HFF-Myc (cell line): Measurements from ENCODE around the gene IGHMBP2.

Experiments used
- DNase-seq: peaks from one replicate; pipeline ENCODE4 v3.0.0-alpha.2; 2011; ENCODE audit warnings: low read depth; ENCODE audit errors: extremely low read depth
- H3K4me3 ChIP-seq: replicated peaks from 2 replicates; pipeline ENCODE4 v1.5.1; 2011; ENCODE audit warnings: low read depth, mild to moderate bottlenecking, control low read depth, low read length
- TF ChIP-seq, protein P1 (sequence below): IDR thresholded peaks from 2 replicates; pipeline ENCODE4 v1.5.1; 2012; ENCODE audit warnings: mild to moderate bottlenecking, low read depth, low read length, control low read depth; ENCODE audit errors: missing control alignments

IGHMBP2 gene

DNA sequence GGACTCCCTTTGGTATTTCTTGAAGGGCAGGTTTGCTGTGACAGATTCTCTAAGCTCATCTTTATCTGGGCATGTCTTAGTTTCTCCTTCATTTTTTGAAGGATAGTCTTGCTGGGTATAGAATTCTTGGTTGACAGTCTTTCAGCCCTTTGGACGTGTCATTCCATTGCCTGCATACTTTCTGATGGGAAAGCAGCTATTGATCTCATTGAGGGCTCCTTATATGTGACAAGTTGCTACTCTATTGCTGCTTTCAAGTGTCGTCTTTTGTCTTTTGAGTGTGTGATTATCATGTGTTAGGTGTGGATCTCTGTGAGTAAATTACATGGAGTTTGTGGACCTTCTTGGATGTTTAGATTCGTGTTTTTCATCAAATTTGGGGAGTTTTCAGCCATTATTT, 21.9 kb downstream of the IGHMBP2 start:
- H3K4me3 ChIP-seq = no peak overlapping the region
- TF ChIP-seq, protein P1, sequence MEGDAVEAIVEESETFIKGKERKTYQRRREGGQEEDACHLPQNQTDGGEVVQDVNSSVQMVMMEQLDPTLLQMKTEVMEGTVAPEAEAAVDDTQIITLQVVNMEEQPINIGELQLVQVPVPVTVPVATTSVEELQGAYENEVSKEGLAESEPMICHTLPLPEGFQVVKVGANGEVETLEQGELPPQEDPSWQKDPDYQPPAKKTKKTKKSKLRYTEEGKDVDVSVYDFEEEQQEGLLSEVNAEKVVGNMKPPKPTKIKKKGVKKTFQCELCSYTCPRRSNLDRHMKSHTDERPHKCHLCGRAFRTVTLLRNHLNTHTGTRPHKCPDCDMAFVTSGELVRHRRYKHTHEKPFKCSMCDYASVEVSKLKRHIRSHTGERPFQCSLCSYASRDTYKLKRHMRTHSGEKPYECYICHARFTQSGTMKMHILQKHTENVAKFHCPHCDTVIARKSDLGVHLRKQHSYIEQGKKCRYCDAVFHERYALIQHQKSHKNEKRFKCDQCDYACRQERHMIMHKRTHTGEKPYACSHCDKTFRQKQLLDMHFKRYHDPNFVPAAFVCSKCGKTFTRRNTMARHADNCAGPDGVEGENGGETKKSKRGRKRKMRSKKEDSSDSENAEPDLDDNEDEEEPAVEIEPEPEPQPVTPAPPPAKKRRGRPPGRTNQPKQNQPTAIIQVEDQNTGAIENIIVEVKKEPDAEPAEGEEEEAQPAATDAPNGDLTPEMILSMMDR = no peak
- no peak for DNase-seq

DNA sequence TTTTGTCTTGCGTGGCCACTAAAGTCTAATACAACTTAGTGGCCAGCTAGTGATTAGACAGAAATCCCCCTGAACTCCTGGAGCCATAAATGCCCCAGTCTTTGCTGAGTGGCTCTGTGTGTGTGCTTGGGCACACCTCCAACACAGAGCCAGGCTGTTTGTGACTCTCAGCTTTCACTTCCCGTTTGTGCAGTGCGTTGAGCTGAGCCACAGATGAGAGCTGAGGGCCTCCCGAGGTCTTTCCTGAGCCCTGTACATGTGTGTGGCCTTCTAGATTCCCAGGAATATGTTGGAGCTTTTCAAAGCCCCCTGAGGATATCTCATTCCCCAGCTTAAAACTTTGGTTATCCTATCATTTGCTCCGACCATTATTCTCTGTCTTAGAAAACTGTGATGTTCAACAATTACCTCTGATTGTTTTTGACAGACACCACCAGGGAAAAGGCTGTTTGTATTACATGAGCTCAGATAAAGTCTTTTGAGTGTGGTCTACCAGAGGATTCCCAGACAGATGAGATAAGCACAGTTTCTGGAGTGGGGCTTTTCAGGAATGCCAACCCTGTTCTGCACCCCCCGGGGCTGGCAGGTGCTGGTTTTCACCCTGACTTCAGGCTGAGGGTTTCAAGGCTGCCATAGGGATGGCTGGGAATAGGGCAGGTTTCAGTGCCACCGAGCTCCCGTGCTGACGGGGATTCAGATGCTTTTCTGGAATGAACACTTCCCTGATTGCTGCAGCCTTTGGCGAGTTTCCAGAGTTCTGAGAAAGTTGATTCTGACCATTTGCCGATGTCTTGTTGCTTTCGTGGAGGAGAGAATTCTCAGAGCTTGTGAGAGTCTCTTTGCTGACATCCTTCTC, 23.8 kb downstream of the IGHMBP2 start:
- TF ChIP-seq, protein P1 = no peak
- H3K4me3 ChIP-seq = no peak overlapping the region
- no peak for DNase-seq

DNA sequence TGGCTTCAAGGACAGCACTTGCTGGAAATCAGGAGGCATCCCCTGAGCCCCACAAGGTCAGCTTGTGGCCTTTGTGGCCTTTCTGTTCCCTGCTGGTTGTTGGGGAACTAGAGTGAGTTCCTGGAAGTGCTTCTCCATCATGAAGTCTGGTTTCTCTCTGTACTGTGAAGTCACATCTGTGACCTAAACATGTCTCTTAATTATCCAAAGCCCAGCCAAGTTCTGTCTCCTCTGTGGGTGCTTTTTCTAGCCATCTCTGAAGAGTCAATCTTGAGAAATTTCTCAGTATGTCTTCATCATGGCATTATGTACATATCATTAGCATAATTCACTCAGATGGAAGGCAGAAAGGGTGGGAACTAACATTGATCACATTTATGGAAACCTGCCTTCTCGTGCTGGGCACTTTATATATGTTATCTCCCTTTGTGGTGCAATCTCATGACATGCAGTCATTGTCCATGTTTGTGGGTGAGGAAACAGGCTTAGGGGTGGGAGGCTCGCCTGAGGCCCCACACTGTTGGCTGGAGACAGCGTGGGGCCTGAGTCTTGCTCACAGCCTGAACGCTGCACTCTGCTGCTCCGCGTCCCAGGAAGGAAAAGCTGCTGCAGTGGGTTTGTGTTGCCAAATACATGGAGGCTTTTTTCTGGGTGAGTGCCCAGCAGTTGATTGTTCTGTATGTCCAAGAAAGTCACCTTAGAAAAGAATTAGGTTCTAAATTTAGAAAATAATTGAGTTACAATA, 24.6 kb downstream of the IGHMBP2 start:
- TF ChIP-seq, protein P1 = no peak
- H3K4me3 ChIP-seq = no peak overlapping the region
- DNase-seq = no peak

DNA sequence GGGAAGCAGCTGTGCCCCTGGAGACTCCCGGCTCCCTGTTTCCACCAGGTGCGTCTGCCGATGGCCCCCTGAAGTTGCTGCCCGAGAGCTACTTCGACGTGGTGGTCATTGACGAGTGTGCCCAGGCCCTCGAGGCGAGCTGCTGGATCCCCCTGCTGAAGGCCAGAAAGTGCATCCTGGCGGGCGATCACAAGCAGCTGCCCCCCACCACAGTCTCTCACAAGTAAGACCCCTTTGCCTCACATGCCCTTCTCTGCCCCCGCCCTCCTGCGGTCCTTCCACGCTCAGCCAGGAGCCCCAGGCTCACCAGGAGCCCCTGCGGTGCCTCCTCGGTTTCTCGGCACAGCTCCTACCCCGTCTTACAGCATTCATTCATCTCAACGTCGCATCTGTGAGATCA, 25.4 kb downstream of the IGHMBP2 start:
- TF ChIP-seq, protein P1 = no peak
- H3K4me3 ChIP-seq = no peak overlapping the region
- DNase-seq = no peak

DNA sequence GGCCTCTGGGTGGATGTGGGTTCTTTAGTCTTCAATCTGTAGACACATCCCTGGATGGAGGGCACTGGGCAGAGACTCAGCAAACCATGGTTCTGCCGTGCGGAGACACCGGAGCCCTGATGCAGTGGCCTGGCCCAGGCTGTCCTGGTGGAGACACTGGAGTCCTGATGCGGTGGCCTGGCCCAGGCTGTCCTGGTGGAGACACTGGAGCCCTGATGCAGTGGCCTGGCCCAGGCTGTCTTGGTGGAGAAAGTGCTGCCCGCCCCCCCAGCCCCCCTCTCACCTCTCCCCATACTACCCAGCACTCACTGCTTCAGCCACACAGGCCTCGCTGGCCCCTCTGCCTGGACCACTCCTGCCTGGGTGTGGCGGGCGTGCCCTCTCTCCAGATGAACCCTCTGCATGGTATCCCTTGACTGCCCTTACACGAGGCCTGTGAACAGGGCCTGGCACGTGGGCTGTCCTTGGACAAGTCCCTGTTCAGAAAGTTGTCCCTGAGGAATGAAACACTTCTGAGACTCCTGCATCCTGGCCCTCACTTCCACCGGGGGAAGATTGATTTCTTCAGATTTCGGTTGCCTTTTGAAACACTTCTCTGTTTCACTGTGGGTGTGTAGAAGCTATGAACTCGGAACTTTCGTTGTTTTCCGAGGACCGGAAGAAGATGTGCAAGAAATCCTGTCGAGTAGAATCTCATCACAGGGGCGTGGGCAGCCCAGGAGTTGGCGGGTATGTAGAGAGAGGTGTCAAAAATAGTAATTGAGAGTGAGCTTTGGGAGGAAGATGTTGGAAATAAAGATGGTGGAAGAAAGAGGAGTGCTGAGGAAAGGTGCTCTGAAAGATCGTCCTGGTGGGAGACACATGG, 26.2 kb downstream of the IGHMBP2 start:
- DNase-seq = no peak
- no peak overlapping the region for H3K4me3 ChIP-seq
- TF ChIP-seq, protein P1 = no peak

DNA sequence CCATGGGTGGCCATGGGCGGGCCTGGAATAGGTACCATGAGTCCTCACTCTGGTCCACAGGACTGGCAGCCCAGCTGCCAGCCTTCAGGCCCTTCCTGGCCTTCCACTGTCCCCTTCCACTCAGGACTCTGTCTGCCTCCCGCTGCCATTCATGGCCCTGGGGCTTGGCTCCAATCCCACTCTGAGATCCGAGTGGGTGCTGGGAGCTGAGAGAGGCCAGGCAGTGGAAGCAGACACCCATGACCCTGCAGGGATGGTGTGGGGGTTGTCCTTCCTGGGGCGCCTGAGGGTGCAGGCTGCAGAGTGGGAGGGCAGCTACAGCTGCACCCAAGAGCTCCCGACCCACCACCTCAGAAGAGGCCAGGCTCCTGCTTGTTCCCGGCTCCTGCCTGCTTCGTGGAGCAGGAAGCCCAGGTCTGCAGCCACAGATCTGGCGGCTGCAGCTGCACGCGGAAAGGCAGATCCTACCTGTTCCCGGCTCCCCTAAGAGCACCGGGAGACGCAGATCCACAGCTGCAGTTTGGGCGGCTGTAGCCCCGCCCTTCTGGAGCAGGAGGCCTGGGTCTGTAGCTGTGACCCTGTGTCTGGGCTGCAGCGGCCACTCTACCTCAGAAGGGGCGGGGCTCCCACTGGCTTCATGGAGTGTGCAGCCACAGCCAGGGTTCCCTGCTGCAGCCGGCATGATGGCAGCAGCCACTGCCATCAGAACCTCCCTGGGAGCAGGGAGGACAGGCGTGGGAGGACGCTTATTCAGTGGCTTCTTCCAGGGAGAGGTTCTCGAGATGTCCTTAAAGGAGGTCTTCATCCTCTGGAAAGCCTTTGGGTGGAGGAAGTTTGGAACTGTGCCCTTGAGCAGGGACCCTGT, 27.5 kb downstream of the IGHMBP2 start:
- no peak for DNase-seq
- TF ChIP-seq, protein P1 = no peak

More for the DNA sequence above, 27.5 kb downstream of the IGHMBP2 start:
- no peak overlapping the region for H3K4me3 ChIP-seq
